ENCODE data around the gene SLC35F3. TPM values are rescaled to one million over a fixed set of nuclear protein-coding genes. Genes with fewer than 3 reads are reported as not detected.
A peak's percentile ranks its signal among the peaks of the same experiment; 100 is the strongest.

The SLC35F3 gene
- total RNA-seq, 1 experiment from 2014 or later = 3.3 TPM

GRCh38 chr1:233945573-233945972, 41.1 kb downstream of the SLC35F3 start:
- Mint-ChIP-seq H3K36me3 (ENCODE audit: insufficient read depth, unreplicated experiment) (no peaks in the 10 kb centered on the region), H3K27ac (ENCODE audit: low read depth, unreplicated experiment) (no peak overlapping the region), H3K4me1 (ENCODE audit: insufficient read depth, unreplicated experiment) (peaks cover 7% of the 10 kb centered on the region), H3K4me3 (ENCODE audit: unreplicated experiment) (no peak overlapping the region), H3K27me3 (ENCODE audit: insufficient read depth, unreplicated experiment) (no peaks in the 10 kb centered on the region), H3K9me3 (ENCODE audit: unreplicated experiment) (peaks cover 5% of the 10 kb centered on the region)
- intact Hi-C loops (cut with micrococcal nuclease) = no loop called here
- DNase-seq (ENCODE audit: unreplicated experiment) = peak; percentile 21
- TF ChIP-seq CTCF (IDR thresholded peaks at IDR 0.05; ENCODE audit: unreplicated experiment) = no peak
- CTCF ChIA-PET = interaction anchor here (1.2 kb wide), 1 partner anchor 121 kb away, joined by 3 read pairs; no protein-coding TSS in a partner anchor
- no TSS peak for BruUV-seq (replicated peaks)
- POLR2A ChIA-PET = no interaction called here

- no peak for TF ChIP-seq CTCF (IDR thresholded peaks at IDR 0.05; ENCODE audit: unreplicated experiment)
- peaks cover 7% of the 10 kb centered on the region for H3K4me1 Mint-ChIP-seq (ENCODE audit: insufficient read depth, unreplicated experiment)
- no peak for DNase-seq (ENCODE audit: unreplicated experiment)
- H3K4me3 Mint-ChIP-seq (ENCODE audit: unreplicated experiment) = no peak overlapping the region
- H3K36me3 Mint-ChIP-seq (ENCODE audit: insufficient read depth, unreplicated experiment) = no peaks in the 10 kb centered on the region
- POLR2A ChIA-PET = no interaction called here
- H3K9me3 Mint-ChIP-seq (ENCODE audit: unreplicated experiment) = peaks cover 9% of the 10 kb centered on the region
- intact Hi-C loops (cut with micrococcal nuclease) = no loop called here
- no peaks in the 10 kb centered on the region for H3K27me3 Mint-ChIP-seq (ENCODE audit: insufficient read depth, unreplicated experiment)
- BruUV-seq (replicated peaks) = no TSS peak
- CTCF ChIA-PET = interaction anchor here (0.6 to 1.4 kb wide), 2 partner anchors 16 to 364 kb away, joined by 3 to 6 read pairs; no protein-coding TSS in a partner anchor
- H3K27ac Mint-ChIP-seq (ENCODE audit: low read depth, unreplicated experiment) = no peak overlapping the region
Observed at GRCh38 chr1:233945979-233946378, 41.5 kb downstream of the SLC35F3 start.

GRCh38 chr1:233946724-233947123, 42.2 kb downstream of the SLC35F3 start:
- TF ChIP-seq CTCF (IDR thresholded peaks at IDR 0.05; ENCODE audit: unreplicated experiment) = no peak
- H3K27ac Mint-ChIP-seq (ENCODE audit: low read depth, unreplicated experiment) = no peak overlapping the region
- peaks cover 7% of the 10 kb centered on the region for H3K4me1 Mint-ChIP-seq (ENCODE audit: insufficient read depth, unreplicated experiment)
- BruUV-seq (replicated peaks) = no TSS peak
- intact Hi-C loops (cut with micrococcal nuclease) = no loop called here
- no peak overlapping the region for H3K4me3 Mint-ChIP-seq (ENCODE audit: unreplicated experiment)
- ChIA-PET POLR2A (no interaction called here), CTCF (interaction anchor here (0.6 to 1.4 kb wide), 4 partner anchors 17 to 364 kb away, joined by 3 to 6 read pairs (median 4); no protein-coding TSS in a partner anchor)
- no peaks in the 10 kb centered on the region for H3K27me3 Mint-ChIP-seq (ENCODE audit: insufficient read depth, unreplicated experiment)
- peaks cover 15% of the 10 kb centered on the region for H3K9me3 Mint-ChIP-seq (ENCODE audit: unreplicated experiment)
- no peak for DNase-seq (ENCODE audit: unreplicated experiment)
- no peaks in the 10 kb centered on the region for H3K36me3 Mint-ChIP-seq (ENCODE audit: insufficient read depth, unreplicated experiment)

- no peak for TF ChIP-seq CTCF (IDR thresholded peaks at IDR 0.05; ENCODE audit: unreplicated experiment)
- peaks cover 37% of the 10 kb centered on the region for H3K9me3 Mint-ChIP-seq (ENCODE audit: unreplicated experiment)
- POLR2A ChIA-PET = no interaction called here
- no peaks in the 10 kb centered on the region for H3K27me3 Mint-ChIP-seq (ENCODE audit: insufficient read depth, unreplicated experiment)
- no TSS peak for BruUV-seq (replicated peaks)
- H3K4me3 Mint-ChIP-seq (ENCODE audit: unreplicated experiment) = no peak overlapping the region
- H3K27ac Mint-ChIP-seq (ENCODE audit: low read depth, unreplicated experiment) = no peak overlapping the region
- no peaks in the 10 kb centered on the region for H3K36me3 Mint-ChIP-seq (ENCODE audit: insufficient read depth, unreplicated experiment)
- DNase-seq (ENCODE audit: unreplicated experiment) = no peak
- intact Hi-C loops (cut with micrococcal nuclease) = no loop called here
- CTCF ChIA-PET = no interaction called here
- H3K4me1 Mint-ChIP-seq (ENCODE audit: insufficient read depth, unreplicated experiment) = no peaks in the 10 kb centered on the region
Observed at GRCh38 chr1:233951804-233952203, 47.3 kb downstream of the SLC35F3 start.
